NCI-H2171 (cell line): Measurements from ENCODE around the gene ACTRT2.
A peak's percentile ranks its signal among the peaks of the same experiment; 100 is the strongest.

ENCODE experiments used
- DNase-seq: peaks from one replicate; lab custom pipeline; 2025; lab: John Stamatoyannopoulos, UW

ACTRT2 gene

GRCh38 chr1:3055051-3055450 is 33.8 kb downstream of the ACTRT2 start:
- DNase-seq, result no peak

GRCh38 chr1:3056641-3057040 is 35.4 kb downstream of the ACTRT2 start:
- no peak for DNase-seq

GRCh38 chr1:3058263-3059030 is 37.2 kb downstream of the ACTRT2 start:
- DNase-seq, result no peak

GRCh38 chr1:3060127-3060526 is 38.9 kb downstream of the ACTRT2 start:
- DNase-seq, result no peak

- DNase-seq, result no peak
Measured at GRCh38 chr1:3060601-3061551, 39.6 kb downstream of the ACTRT2 start.

- DNase-seq, result no peak
Measured at GRCh38 chr1:3061566-3061965, 40.3 kb downstream of the ACTRT2 start.

GRCh38 chr1:3061981-3062615 is 40.8 kb downstream of the ACTRT2 start:
- DNase-seq, result no peak

- DNase-seq, result no peak
Measured at GRCh38 chr1:3062616-3063378, 41.5 kb downstream of the ACTRT2 start.

- DNase-seq, result no peak
Measured at GRCh38 chr1:3063379-3064295, 42.4 kb downstream of the ACTRT2 start.

GRCh38 chr1:3064296-3064850 is 43.1 kb downstream of the ACTRT2 start:
- DNase-seq, result no peak

GRCh38 chr1:3064901-3065300 is 43.6 kb downstream of the ACTRT2 start:
- no peak for DNase-seq

- DNase-seq, result no peak
Measured at GRCh38 chr1:3065396-3065795, 44.1 kb downstream of the ACTRT2 start.

- DNase-seq, result no peak
Measured at GRCh38 chr1:3065797-3066196, 44.5 kb downstream of the ACTRT2 start.

GRCh38 chr1:3066250-3066711 is 45.0 kb downstream of the ACTRT2 start:
- DNase-seq, result no peak

- DNase-seq, result no peak
Measured at GRCh38 chr1:3066826-3067225, 45.6 kb downstream of the ACTRT2 start.

GRCh38 chr1:3067301-3067670 is 46.0 kb downstream of the ACTRT2 start:
- no peak for DNase-seq

- DNase-seq, result no peak
Measured at GRCh38 chr1:3067671-3068563, 46.6 kb downstream of the ACTRT2 start.

GRCh38 chr1:3068564-3069431 is 47.5 kb downstream of the ACTRT2 start, which contains the start of gene PRDM16:
TSS of gene PRDM16 (plus strand) at chr1:3069203. CDS start at chr1:3069260, 57 bp downstream.
- peak; percentile 66 for DNase-seq
